Stomach (tissue), 4 donors: Measurements from ENCODE around the gene CDC25A.

ENCODE experiments used
- EP300 ChIP-seq: sonication (generic); formaldehyde crosslinking; IDR thresholded peaks from one replicate; pipeline ENCODE4 v1.6.1; 2017; ENCODE audit warnings: antibody characterized with exemption
- POLR2AphosphoS5 ChIP-seq, 3 donors: sonication (generic); formaldehyde crosslinking; IDR thresholded peaks; one replicate each; pipeline ENCODE4 v1.6.1; 2016; ENCODE audit warnings: antibody characterized with exemption in 3 of 3
- TF ChIP-seq, protein P1 (sequence below), 7 experiments: fragments of 450-650 bp in 4 of 7; fragments of 200-600 bp in 3 of 7; sonication (generic) in 3 of 7; IDR thresholded peaks; one replicate each; pipeline ENCODE4 v1.5.1; 2016 to 2019; ENCODE audit warnings: antibody characterized with exemption in 7 of 7, control low read depth in 2 of 7, mild to moderate bottlenecking in 1 of 7

DNA sequence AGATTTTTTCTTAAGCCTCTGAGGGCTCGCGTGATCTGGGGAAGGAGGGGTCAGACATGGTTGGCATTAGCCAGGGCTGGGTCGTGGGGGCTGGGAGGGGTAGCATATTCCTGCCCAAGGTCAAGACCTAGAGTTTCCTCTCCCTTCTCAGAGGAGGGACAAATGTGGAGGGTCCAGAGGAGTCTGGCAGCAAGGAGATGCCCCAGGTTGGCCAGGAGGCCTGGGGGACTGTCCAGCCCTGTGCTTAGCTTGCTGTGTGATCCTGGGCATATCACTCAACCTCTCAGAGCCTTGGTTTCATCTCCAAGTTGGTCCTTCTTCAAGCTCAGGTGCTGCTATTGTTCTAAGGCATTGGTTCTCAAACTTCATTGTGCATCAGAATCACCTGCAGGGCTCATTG is 26.0 kb upstream of the CDC25A start:
- TF ChIP-seq POLR2AphosphoS5 (IDR thresholded peaks at IDR 0.05) (no peak), EP300 (no peak)
- TF ChIP-seq, protein P1, sequence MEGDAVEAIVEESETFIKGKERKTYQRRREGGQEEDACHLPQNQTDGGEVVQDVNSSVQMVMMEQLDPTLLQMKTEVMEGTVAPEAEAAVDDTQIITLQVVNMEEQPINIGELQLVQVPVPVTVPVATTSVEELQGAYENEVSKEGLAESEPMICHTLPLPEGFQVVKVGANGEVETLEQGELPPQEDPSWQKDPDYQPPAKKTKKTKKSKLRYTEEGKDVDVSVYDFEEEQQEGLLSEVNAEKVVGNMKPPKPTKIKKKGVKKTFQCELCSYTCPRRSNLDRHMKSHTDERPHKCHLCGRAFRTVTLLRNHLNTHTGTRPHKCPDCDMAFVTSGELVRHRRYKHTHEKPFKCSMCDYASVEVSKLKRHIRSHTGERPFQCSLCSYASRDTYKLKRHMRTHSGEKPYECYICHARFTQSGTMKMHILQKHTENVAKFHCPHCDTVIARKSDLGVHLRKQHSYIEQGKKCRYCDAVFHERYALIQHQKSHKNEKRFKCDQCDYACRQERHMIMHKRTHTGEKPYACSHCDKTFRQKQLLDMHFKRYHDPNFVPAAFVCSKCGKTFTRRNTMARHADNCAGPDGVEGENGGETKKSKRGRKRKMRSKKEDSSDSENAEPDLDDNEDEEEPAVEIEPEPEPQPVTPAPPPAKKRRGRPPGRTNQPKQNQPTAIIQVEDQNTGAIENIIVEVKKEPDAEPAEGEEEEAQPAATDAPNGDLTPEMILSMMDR (IDR thresholded peaks at IDR 0.05): no peak
